Subcutaneous abdominal adipose tissue (tissue), 5 donors: ENCODE results near the gene PCNX3.
"Not testable (repeated sequence)": the region's sequence is repeated elsewhere in the genome, so short reads cannot be mapped to it uniquely, and the experiment has no call there.

Source experiments
- H3K27ac ChIP-seq: one replicate; pipeline ENCODE4 v1.7.0; 2013; ENCODE audit warnings: low read depth, mild to moderate bottlenecking, inconsistent platforms, low read length, moderate library complexity
- H3K27me3 ChIP-seq, 5 donors: one replicate each; pipeline ENCODE4 v1.7.0; 2013; ENCODE audit warnings: low read length in 5 of 5, inconsistent platforms in 1 of 5; ENCODE audit not compliant: control insufficient read depth in 5 of 5, insufficient read depth in 4 of 5
- H3K36me3 ChIP-seq, 5 donors: one replicate each; pipeline ENCODE4 v1.7.0; 2013; ENCODE audit warnings: low read length in 5 of 5; ENCODE audit not compliant: control insufficient read depth in 5 of 5, insufficient read depth in 5 of 5
- H3K4me1 ChIP-seq, 5 donors: one replicate each; pipeline ENCODE4 v1.7.0; 2013; ENCODE audit warnings: low read length in 5 of 5, mild to moderate bottlenecking in 3 of 5, moderate library complexity in 1 of 5; ENCODE audit not compliant: control insufficient read depth in 5 of 5, insufficient read depth in 5 of 5
- H3K4me3 ChIP-seq, 5 donors: one replicate each; pipeline ENCODE4 v1.7.0; 2013; ENCODE audit warnings: low read length in 5 of 5, low read depth in 1 of 5
- H3K9ac ChIP-seq, 5 donors: one replicate each; pipeline ENCODE4 v1.7.0; 2013; ENCODE audit warnings: low read length in 5 of 5, mild to moderate bottlenecking in 4 of 5, moderate library complexity in 3 of 5
- H3K9me3 ChIP-seq, 5 donors: one replicate each; pipeline ENCODE4 v1.7.0; 2013; ENCODE audit warnings: low read length in 5 of 5; ENCODE audit not compliant: control insufficient read depth in 5 of 5
- donor health status: healthy.
- donor health status: healthy.
- donor health status: healthy.
- donor health status: healthy.
- donor health status: healthy.

The PCNX3 gene

GRCh38 chr11:65652511-65653228 is 37.1 kb downstream of the PCNX3 start:
- H3K4me3 ChIP-seq: peak overlapping the region; percentile 65 to 74 (median 72)

GRCh38 chr11:65653229-65654225 is 38.0 kb downstream of the PCNX3 start:
- Histone ChIP-seq H3K4me1 (peaks cover 17 to 43% (median 35%) of the 10 kb centered on the region in 5 donors), H3K36me3 (peaks cover 0 to 76% (median 69%) of the 10 kb centered on the region in 5 donors), H3K27me3 (no peaks in the 10 kb centered on the region), H3K4me3 (peak overlapping the region; percentile 58 to 74 (median 72)), H3K27ac (peak overlapping the region; percentile 94), H3K9ac (peak overlapping the region; percentile 70 to 89 (median 78)), H3K9me3 (no peaks in the 10 kb centered on the region)

More at GRCh38 chr11:65652511-65653228, 37.1 kb downstream of the PCNX3 start:
- Histone ChIP-seq H3K4me1 (peaks cover 17 to 43% (median 35%) of the 10 kb centered on the region in 5 donors), H3K27ac (peak overlapping the region; percentile 94), H3K9me3 (no peaks in the 10 kb centered on the region), H3K36me3 (peaks cover 0 to 74% (median 60%) of the 10 kb centered on the region in 5 donors), H3K9ac (peak overlapping the region; percentile 70 to 89 (median 78)), H3K27me3 (no peaks in the 10 kb centered on the region)

- no peaks in the 10 kb centered on the region for H3K9me3 ChIP-seq
- H3K9ac ChIP-seq: peak overlapping the region in 2 of 5 donors; percentile 57 to 87
- peak overlapping the region; percentile 94 for H3K27ac ChIP-seq
Measured at GRCh38 chr11:65654375-65655349, 39.1 kb downstream of the PCNX3 start.

GRCh38 chr11:65655570-65656332 is 40.2 kb downstream of the PCNX3 start:
- Histone ChIP-seq H3K9ac (no peak overlapping the region), H3K27ac (no peak overlapping the region), H3K36me3 (peaks cover 0 to 75% (median 68%) of the 10 kb centered on the region in 5 donors), H3K9me3 (no peaks in the 10 kb centered on the region), H3K4me3 (no peak overlapping the region), H3K27me3 (no peaks in the 10 kb centered on the region), H3K4me1 (peaks cover 17 to 44% (median 32%) of the 10 kb centered on the region in 5 donors)

More at GRCh38 chr11:65654375-65655349, 39.1 kb downstream of the PCNX3 start:
- H3K4me3 ChIP-seq: no peak overlapping the region
- H3K36me3 ChIP-seq: peaks cover 0 to 78% (median 70%) of the 10 kb centered on the region in 5 donors
- H3K4me1 ChIP-seq: peaks cover 17 to 37% (median 32%) of the 10 kb centered on the region in 5 donors
- H3K27me3 ChIP-seq: no peaks in the 10 kb centered on the region

- H3K9ac ChIP-seq: no peak overlapping the region
- no peak overlapping the region for H3K4me3 ChIP-seq
- no peaks in the 10 kb centered on the region for H3K27me3 ChIP-seq
- peaks cover 14 to 42% (median 31%) of the 10 kb centered on the region in 5 donors for H3K4me1 ChIP-seq
- H3K27ac ChIP-seq: no peak overlapping the region
- H3K36me3 ChIP-seq: peaks cover 0 to 77% (median 69%) of the 10 kb centered on the region in 5 donors
- H3K9me3 ChIP-seq: no peaks in the 10 kb centered on the region
Measured at GRCh38 chr11:65657426-65657825, 41.9 kb downstream of the PCNX3 start.

GRCh38 chr11:65658174-65659021 is 42.8 kb downstream of the PCNX3 start:
- peaks cover 0 to 77% (median 69%) of the 10 kb centered on the region in 5 donors for H3K36me3 ChIP-seq
- no peak overlapping the region for H3K9ac ChIP-seq
- H3K27ac ChIP-seq: no peak overlapping the region
- H3K4me3 ChIP-seq: no peak overlapping the region
- no peaks in the 10 kb centered on the region for H3K27me3 ChIP-seq
- peaks cover 9 to 36% (median 26%) of the 10 kb centered on the region in 5 donors for H3K4me1 ChIP-seq
- H3K9me3 ChIP-seq: no peaks in the 10 kb centered on the region

- peaks cover 0 to 65% (median 62%) of the 10 kb centered on the region in 5 donors for H3K36me3 ChIP-seq
- no peaks in the 10 kb centered on the region for H3K9me3 ChIP-seq
- H3K9ac ChIP-seq: no peak overlapping the region
- H3K27me3 ChIP-seq: peaks cover 0 to 3% (median 0%) of the 10 kb centered on the region in 5 donors
- no peak overlapping the region for H3K4me3 ChIP-seq
- peaks cover 8 to 37% (median 24%) of the 10 kb centered on the region in 5 donors for H3K4me1 ChIP-seq
- peak overlapping the region; percentile 100 for H3K27ac ChIP-seq
Measured at GRCh38 chr11:65660038-65660437, 44.5 kb downstream of the PCNX3 start.

GRCh38 chr11:65660908-65661307 is 45.3 kb downstream of the PCNX3 start:
- not testable (repeated sequence) for H3K4me3 ChIP-seq, H3K27me3 ChIP-seq, H3K9me3 ChIP-seq
- Histone ChIP-seq H3K36me3 (peaks cover 0 to 57% (median 53%) of the 10 kb centered on the region in 5 donors), H3K4me1 (peaks cover 8 to 37% (median 24%) of the 10 kb centered on the region in 5 donors), H3K27ac (peak overlapping the region; percentile 100), H3K9ac (peak overlapping the region in 3 of 5 donors; percentile 75 to 96 (median 83))
